Stimulated activated CD8-positive, alpha-beta memory T cell treated with anti-CD3 and anti-CD28 coated beads, Interleukin-4, amount 100 ng/mL, for 24 hours (primary cell): ENCODE data around the gene AHI1.

ENCODE experiments used
- DNase-seq: peaks from one replicate; pipeline ENCODE4 v3.0.0-alpha.2; 2020; ENCODE audit warnings: low read depth

The AHI1 gene

DNA sequence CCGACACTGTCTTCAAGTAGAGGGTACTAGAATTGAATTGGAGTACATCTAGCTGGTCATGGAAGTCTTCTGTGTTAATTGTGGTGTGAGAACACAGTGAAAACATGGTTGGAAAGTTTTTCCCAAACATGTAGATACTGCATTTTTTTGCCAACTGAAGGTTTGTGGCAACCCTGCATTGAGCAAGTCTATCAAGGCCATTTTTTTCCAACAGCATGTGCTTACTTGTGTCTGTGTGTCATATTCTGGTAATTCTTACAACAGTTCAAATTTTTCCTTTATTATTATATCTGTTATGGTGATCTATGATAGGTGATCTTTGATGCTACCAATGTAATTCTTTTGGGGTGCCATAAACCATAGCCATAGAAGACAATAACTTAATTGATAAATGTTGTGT is 169.4 kb downstream of the AHI1 start:
- no peak for DNase-seq

DNA sequence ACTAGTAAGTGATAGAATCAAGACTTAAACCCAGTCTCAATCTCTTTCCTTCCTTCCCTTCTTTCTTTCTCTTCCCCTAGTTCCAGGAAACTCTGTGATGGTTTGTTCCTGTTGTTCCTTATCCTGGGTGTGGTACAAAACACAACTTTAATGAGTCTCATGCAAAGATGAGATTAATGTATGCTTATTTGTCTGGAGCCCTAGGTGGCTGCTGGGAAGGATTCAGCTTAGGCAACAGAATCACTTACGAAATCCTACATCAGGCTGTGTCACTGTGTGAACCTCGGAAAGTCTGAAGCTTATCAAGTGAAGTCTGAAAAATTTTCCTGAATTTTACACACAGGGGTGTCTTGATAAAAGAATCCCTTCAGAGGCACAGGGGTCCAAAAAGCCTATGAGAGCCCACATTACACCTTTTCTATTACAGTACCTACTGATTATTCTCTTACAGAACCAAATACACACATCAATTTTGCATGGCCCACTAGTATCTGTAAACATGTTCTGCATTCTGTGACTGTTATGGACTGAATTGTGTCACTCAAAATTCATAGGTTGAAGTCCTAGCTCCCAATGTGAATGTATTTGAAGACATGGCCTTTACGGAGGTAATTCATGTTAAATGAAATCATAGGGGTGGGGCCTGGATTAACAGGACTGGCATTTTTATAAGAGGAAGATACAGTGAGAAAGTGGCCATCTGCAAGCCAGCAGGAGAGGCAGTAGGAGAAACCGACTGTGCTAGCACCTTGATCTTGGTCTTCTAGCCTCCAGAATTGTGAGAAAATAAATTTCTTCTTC is 171.7 kb downstream of the AHI1 start:
- no peak for DNase-seq

- no peak for DNase-seq
These were observed 173.0 kb downstream of the AHI1 start for GRCh38 chr6:135324531-135324930.

GRCh38 chr6:135323979-135324378 is 173.6 kb downstream of the AHI1 start:
- no peak for DNase-seq

GRCh38 chr6:135323202-135323668 is 174.3 kb downstream of the AHI1 start:
- DNase-seq, result no peak

DNA sequence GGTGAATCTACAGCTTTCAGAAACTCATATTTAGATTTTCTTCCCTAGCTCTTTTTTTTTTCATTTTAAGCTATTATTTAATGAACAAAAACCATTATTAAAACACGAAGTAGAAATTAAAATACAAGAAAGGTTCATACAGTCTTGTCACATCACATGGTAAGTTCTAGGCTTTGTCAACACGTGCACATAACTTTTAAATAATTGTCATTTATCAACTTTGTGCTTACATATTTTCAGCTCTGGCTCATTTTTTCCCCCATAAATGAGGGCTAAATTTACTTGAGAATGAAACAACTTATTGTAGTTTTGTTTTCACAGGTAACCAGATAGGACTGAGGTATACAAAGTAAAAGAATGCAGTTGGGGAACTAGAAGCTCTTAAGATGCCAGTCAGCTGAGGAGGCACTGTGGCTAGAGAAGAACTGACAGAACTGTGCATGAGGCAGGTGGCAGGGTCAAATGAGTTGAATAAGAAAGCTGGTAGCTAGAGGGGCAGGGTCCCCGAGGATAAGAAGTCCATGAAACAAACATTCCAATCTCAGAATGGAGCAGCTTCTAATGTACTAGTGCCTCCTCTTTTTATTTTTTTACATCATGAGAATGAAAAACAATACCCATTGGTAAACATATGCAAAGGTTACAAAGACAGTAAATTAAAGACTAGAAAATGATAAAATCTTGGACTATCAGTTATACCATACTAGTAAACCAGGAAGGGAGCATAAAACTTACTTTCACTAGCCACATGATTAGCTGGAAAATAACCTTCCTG is 174.9 kb downstream of the AHI1 start:
- no peak for DNase-seq

DNA sequence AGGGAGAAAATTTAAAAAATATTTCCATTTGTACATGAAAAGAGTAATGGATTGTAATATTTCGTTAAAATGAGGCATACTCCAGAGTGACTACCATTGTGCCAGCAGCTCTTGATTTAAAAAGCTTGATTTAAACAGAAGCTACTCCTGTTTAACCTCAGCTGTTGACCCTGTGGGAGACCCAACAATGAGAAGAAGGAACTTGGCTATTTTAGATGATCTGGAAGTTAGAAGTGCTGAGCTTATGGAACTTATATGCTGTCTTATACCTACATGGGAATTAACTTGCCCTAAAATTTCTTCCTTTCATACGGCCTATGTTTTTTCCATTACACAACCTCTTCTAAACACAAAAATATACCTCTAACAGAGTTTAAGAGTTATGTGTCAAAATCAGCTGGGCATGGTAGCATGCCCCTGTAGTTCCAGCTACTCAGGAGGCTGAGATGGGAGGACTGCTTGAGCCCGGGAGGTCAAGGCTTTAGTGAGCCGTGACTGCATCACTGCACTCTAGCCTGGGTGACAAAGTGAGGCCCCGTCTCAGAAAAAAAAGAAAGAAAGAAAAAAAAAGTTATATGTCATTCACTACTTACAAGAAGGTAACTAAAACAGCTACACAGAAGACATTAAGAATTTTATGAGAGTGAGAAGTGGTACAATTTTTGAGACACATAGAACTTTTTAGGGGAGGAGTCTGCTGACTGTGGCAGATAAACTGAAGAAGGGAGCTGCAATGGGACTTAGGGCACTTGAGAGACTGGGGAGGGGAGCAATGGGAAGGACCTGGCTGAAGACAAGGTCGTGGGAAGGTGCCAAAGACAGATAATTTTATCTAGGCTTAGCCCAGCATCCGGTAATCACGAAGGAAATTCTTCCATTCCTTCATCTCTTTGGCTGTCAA is 176.6 kb downstream of the AHI1 start:
- no peak for DNase-seq

- no peak for DNase-seq
These were observed 177.7 kb downstream of the AHI1 start for GRCh38 chr6:135319819-135320218.

GRCh38 chr6:135318738-135319469 is 178.6 kb downstream of the AHI1 start:
- no peak for DNase-seq

- no peak for DNase-seq
These were observed 183.0 kb downstream of the AHI1 start for GRCh38 chr6:135314543-135314942.

GRCh38 chr6:135311446-135312200 is 185.9 kb downstream of the AHI1 start:
- DNase-seq, result no peak

- no peak for DNase-seq
These were observed 187.2 kb downstream of the AHI1 start for GRCh38 chr6:135310291-135310690.

- DNase-seq, result no peak
These were observed 190.7 kb downstream of the AHI1 start for GRCh38 chr6:135306740-135307420.

DNA sequence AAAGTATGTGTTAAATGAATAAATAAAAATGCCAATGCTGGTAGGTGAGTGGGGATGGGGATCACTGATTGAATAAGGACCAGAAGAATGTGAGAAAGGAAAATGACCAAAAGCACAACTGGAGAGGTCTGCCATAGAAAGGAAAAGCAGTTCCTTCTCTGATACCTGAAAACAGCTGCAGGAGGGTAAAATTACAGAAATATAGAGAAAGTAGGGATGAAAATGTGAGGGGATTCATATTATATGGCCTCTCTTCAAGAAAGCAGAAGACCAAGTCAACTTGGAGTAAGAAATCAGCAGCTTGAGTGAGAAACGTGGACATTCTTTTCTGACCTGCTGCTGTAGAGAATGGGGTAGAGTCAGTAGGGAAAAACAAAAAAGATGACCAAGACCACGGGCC is 191.4 kb downstream of the AHI1 start:
- no peak for DNase-seq

- DNase-seq, result no peak
These were observed 191.9 kb downstream of the AHI1 start for GRCh38 chr6:135305684-135306083.

- DNase-seq, result no peak
These were observed 192.7 kb downstream of the AHI1 start for GRCh38 chr6:135304883-135305282.

- DNase-seq, result no peak
These were observed 196.2 kb downstream of the AHI1 start for GRCh38 chr6:135301304-135301703.

DNA sequence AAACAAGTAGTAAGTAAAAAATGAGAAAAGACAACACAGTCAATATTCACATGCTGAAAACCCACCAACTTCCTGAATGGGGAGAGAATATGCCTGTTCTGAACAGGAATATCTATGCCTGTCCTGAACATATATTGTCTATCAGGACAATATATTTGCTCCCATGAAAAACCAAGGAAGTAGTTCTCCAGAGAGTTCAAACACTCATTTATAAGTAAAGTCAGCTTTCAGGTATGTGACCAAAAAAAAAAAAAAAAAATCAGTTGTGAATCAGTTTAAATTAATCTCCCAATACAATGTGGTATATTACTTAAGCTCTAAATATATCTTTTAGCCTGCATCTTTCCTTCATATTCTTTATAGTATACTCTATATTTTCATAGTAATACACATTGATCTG is 197.0 kb downstream of the AHI1 start:
- no peak for DNase-seq

DNA sequence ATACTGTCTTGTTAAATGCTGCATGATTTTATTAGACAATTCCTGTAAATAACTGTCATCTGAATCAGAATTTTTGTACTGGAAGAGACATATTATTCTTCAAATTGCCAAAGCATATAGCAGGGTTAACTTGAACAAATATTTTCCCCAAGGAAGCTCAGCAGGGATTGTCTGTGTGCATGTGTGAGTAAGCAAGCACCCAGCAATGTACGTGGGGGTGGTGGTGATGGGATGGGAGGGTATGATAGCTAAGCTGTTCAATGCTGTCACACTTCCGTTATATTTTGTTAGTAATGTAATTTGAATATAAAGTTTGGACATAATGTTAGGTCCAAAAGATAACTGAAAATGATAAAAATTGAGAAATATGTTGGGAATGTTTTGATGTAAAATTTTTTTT is 198.3 kb downstream of the AHI1 start:
- no peak for DNase-seq

GRCh38 chr6:135298455-135298854 is 199.1 kb downstream of the AHI1 start:
- DNase-seq, result no peak
